H9 (cell line): ENCODE data around the gene HOXD10. TPM values are rescaled to one million over a fixed set of nuclear protein-coding genes. Genes with fewer than 3 reads are reported as not detected.
A peak's percentile ranks its signal among the peaks of the same experiment; 100 is the strongest.

ENCODE experiments used
- DNase-seq: peaks from one replicate; pipeline ENCODE4 v3.0.0-alpha.2; 2017
- H2AFZ ChIP-seq: one replicate; pipeline ENCODE4 v1.6.1; 2013; ENCODE audit warnings: mild to moderate bottlenecking, low read length, control low read depth, moderate library complexity
- H2AK5ac ChIP-seq: 2 replicates; pipeline ENCODE4 v1.6.1; 2013; ENCODE audit warnings: low read length, control low read depth, mixed read lengths; ENCODE audit not compliant: insufficient read length
- H2BK120ac ChIP-seq: one replicate; pipeline ENCODE4 v1.6.1; 2013; ENCODE audit warnings: low read depth, mild to moderate bottlenecking, low read length, control low read depth, inconsistent platforms; ENCODE audit not compliant: poor library complexity, severe bottlenecking
- H2BK12ac ChIP-seq: 2 replicates; pipeline ENCODE4 v1.6.1; 2013; ENCODE audit warnings: low read length, control low read depth, mixed read lengths, low read depth; ENCODE audit not compliant: insufficient read length
- H2BK15ac ChIP-seq: 2 replicates; pipeline ENCODE4 v1.6.1; 2013; ENCODE audit warnings: low read depth, low read length, control low read depth
- H2BK20ac ChIP-seq: one replicate; pipeline ENCODE4 v1.6.1; 2013; ENCODE audit warnings: low read depth, mild to moderate bottlenecking, low read length, control low read depth, inconsistent platforms; ENCODE audit not compliant: poor library complexity, severe bottlenecking
- H2BK5ac ChIP-seq: 2 replicates; pipeline ENCODE4 v1.6.1; 2013; ENCODE audit warnings: low read length, control low read depth, mixed read lengths; ENCODE audit not compliant: insufficient read length
- H3K14ac ChIP-seq: 2 replicates; pipeline ENCODE4 v1.6.1; 2013; ENCODE audit warnings: low read length, control low read depth; ENCODE audit not compliant: insufficient read depth
- H3K18ac ChIP-seq: 2 replicates; pipeline ENCODE4 v1.6.1; 2013; ENCODE audit warnings: low read depth, mild to moderate bottlenecking, mixed read lengths, low read length, control low read depth; ENCODE audit not compliant: insufficient read length
- H3K23ac ChIP-seq: 2 replicates; pipeline ENCODE4 v1.6.1; 2013; ENCODE audit warnings: low read length, control low read depth, mixed read lengths, low read depth; ENCODE audit not compliant: insufficient read length
- H3K23me2 ChIP-seq: 2 replicates; pipeline ENCODE4 v1.6.1; 2013; ENCODE audit warnings: low read depth, mild to moderate bottlenecking, mixed read lengths, low read length, control low read depth; ENCODE audit not compliant: insufficient read length, poor library complexity, severe bottlenecking
- H3K27ac ChIP-seq: 2 replicates; pipeline ENCODE4 v1.5.1; 2013; ENCODE audit warnings: low read length, control low read depth, mixed read lengths, low read depth; ENCODE audit not compliant: insufficient read length
- H3K27me3 ChIP-seq: 2 replicates; pipeline ENCODE4 v1.6.1; 2013; ENCODE audit warnings: low read length, control low read depth, inconsistent platforms; ENCODE audit not compliant: insufficient read depth
- H3K4ac ChIP-seq: 2 replicates; pipeline ENCODE4 v1.6.1; 2013; ENCODE audit warnings: low read depth, mild to moderate bottlenecking, control low read depth, inconsistent platforms, low read length, moderate library complexity
- H3K4me1 ChIP-seq: 2 replicates; pipeline ENCODE4 v1.6.1; 2013; ENCODE audit warnings: low read length, control low read depth, inconsistent platforms; ENCODE audit not compliant: insufficient read depth
- H3K4me2 ChIP-seq: 2 replicates; pipeline ENCODE4 v1.6.1; 2013; ENCODE audit warnings: low read length, control low read depth, mixed read lengths; ENCODE audit not compliant: insufficient read length, insufficient read depth
- H3K56ac ChIP-seq: 2 replicates; pipeline ENCODE4 v1.6.1; 2013; ENCODE audit warnings: low read depth, mild to moderate bottlenecking, mixed read lengths, low read length, control low read depth; ENCODE audit not compliant: insufficient read length
- H3K79me1 ChIP-seq: 2 replicates; pipeline ENCODE4 v1.6.1; 2013; ENCODE audit warnings: low read depth, mild to moderate bottlenecking, moderate library complexity, low read length, control low read depth, inconsistent platforms; ENCODE audit not compliant: insufficient read depth, poor library complexity, severe bottlenecking
- H3K79me2 ChIP-seq: 2 replicates; pipeline ENCODE4 v1.6.1; 2013; ENCODE audit warnings: low read length, control low read depth, inconsistent platforms; ENCODE audit not compliant: insufficient read depth
- H3K9ac ChIP-seq: 2 replicates; pipeline ENCODE4 v1.6.1; 2013; ENCODE audit warnings: low read length, control low read depth, mixed read lengths; ENCODE audit not compliant: insufficient read length; ENCODE audit errors: extremely low read depth
- H3K9me3 ChIP-seq: one replicate; pipeline ENCODE4 v1.6.1; 2013; ENCODE audit warnings: low read depth, low read length, inconsistent platforms; ENCODE audit not compliant: control insufficient read depth
- H3T11ph ChIP-seq: one replicate; pipeline ENCODE4 v1.6.1; 2013; ENCODE audit warnings: mild to moderate bottlenecking, low read length, control low read depth, inconsistent platforms
- H4K20me1 ChIP-seq: one replicate; pipeline ENCODE4 v1.6.1; 2013; ENCODE audit not compliant: control insufficient read depth, insufficient read length, insufficient read depth
- H4K5ac ChIP-seq: 2 replicates; pipeline ENCODE4 v1.6.1; 2013; ENCODE audit warnings: low read depth, mild to moderate bottlenecking, mixed read lengths, low read length, control low read depth; ENCODE audit not compliant: insufficient read length
- H4K8ac ChIP-seq: replicated peaks from 2 replicates; pipeline ENCODE4 v1.6.1; 2013; ENCODE audit warnings: low read length, control low read depth, mixed read lengths, low read depth; ENCODE audit not compliant: insufficient read length
- H4K91ac ChIP-seq: 2 replicates; pipeline ENCODE4 v1.6.1; 2013; ENCODE audit warnings: low read depth, mild to moderate bottlenecking, moderate library complexity, mixed read lengths, low read length, control low read depth; ENCODE audit not compliant: insufficient read length
- H3K27ac Mint-ChIP-seq, 3 experiments: 2 replicates in 2 of 3; 3 replicates in 1 of 3; pipeline ENCODE4 v1.8.0; 2020 to 2021; ENCODE audit warnings: mixed read lengths in 3 of 3, mild to moderate bottlenecking in 1 of 3, moderate library complexity in 1 of 3
- H3K27me3 Mint-ChIP-seq: 2 replicates; pipeline ENCODE4 v1.8.0; 2021; ENCODE audit warnings: low read depth, mild to moderate bottlenecking, moderate library complexity, mixed read lengths
- H3K36me3 Mint-ChIP-seq, 3 experiments: 2 replicates in 2 of 3; 3 replicates in 1 of 3; pipeline ENCODE4 v1.8.0; 2020 to 2021; ENCODE audit warnings: low read depth in 3 of 3, mixed read lengths in 3 of 3; ENCODE audit not compliant: insufficient read depth in 1 of 3
- H3K4me1 Mint-ChIP-seq, 2 experiments: 2 replicates each; pipeline ENCODE4 v1.8.0; 2020; ENCODE audit warnings: mixed read lengths in 2 of 2
- H3K4me3 Mint-ChIP-seq, 2 experiments: 2 replicates in 1 of 2; 3 replicates in 1 of 2; pipeline ENCODE4 v1.8.0; 2020 to 2021; ENCODE audit warnings: mild to moderate bottlenecking in 2 of 2, mixed read lengths in 2 of 2, moderate library complexity in 1 of 2
- H3K9me3 Mint-ChIP-seq, 2 experiments: 2 replicates in 1 of 2; 3 replicates in 1 of 2; pipeline ENCODE4 v1.8.0; 2020; ENCODE audit warnings: mild to moderate bottlenecking in 2 of 2, mixed read lengths in 2 of 2, moderate library complexity in 1 of 2
- WGBS: extraction: QIAGEN DNeasy Blood & Tissue Kit; methylation state at CpG from one replicate; pipeline ENCODE4 v1.1.7; 2013; ENCODE audit warnings: missing lambda C conversion rate, low lambda C conversion rate, mixed read lengths; ENCODE audit not compliant: insufficient read length; ENCODE audit errors: extremely low coverage; 5-methylcytosine and 5-hydroxymethylcytosine counted together
- total RNA-seq: library from RNA; stranded (reverse); gene quantifications from 2 replicates; pipeline ENCODE4 v1.2.1, GENCODE V29; 2021
- TF ChIP-seq, protein P1 (sequence below): fragments of 200-600 bp; sonication (generic); conservative IDR thresholded peaks from 3 replicates; pipeline ENCODE4 v1.8.0; 2021; ENCODE audit warnings: antibody characterized with exemption, mild to moderate bottlenecking

The HOXD10 gene
- total RNA-seq, 1 experiment from 2014 or later, result not detected

DNA sequence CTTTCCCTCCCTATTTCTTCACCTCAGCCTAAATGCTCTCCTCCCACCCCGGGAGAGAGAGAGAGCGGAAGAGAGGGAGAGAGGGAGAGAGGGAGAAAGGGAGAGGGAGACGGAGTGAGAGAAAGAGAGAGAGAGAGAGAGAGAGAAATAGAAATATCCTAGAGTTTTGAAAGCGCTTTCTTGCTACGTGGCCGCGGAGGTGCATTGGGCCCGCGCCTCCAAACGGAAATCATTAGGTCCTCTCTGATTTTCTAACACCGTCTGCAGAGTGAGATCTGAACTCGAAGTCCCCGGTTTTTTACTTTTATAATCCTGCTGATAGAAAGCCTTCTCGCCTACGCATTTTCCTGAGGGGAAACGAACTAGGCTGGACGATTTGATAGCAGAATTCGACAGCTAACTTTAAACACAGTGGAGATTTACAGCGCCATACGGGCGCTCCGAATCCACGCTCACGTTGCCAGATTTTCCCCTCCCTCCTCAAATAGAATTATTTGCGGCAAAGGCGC, 31.9 kb upstream of the HOXD10 start:
- no CpG with 5 or more reads among the region's 26 CpGs for WGBS
- Histone ChIP-seq H2BK15ac (no peak overlapping the region), H4K8ac (no peak overlapping the region), H2BK12ac (no peak overlapping the region), H3K9me3 (no peaks in the 10 kb centered on the region), H3K27ac (no peak overlapping the region), H3K23me2 (no peaks in the 10 kb centered on the region), H3K56ac (no peak overlapping the region), H2AFZ (no peak overlapping the region), H3K9ac (no peak overlapping the region), H3K79me2 (no peaks in the 10 kb centered on the region), H3K23ac (no peak overlapping the region), H3T11ph (no peak overlapping the region), H4K91ac (no peak overlapping the region), H2BK120ac (no peak overlapping the region), H3K18ac (no peak overlapping the region), H3K4me2 (no peak overlapping the region), H4K20me1 (no peaks in the 10 kb centered on the region), H2AK5ac (no peak overlapping the region), H3K4ac (no peak overlapping the region), H3K14ac (no peak overlapping the region), H3K4me1 (no peaks in the 10 kb centered on the region), H2BK5ac (no peak overlapping the region), H3K79me1 (no peaks in the 10 kb centered on the region), H2BK20ac (no peak overlapping the region), H4K5ac (no peak overlapping the region), H3K27me3 (peaks cover 95% of the 10 kb centered on the region)
- Mint-ChIP-seq H3K9me3 (peaks cover 5 to 13% of the 10 kb centered on the region in 2 experiments), H3K27ac (no peak overlapping the region), H3K4me3 (peak overlapping the region in 1 of 2 experiments; percentile 64; a peak in 3 of 5 replicates), H3K4me1 (peaks cover 14 to 39% of the 10 kb centered on the region in 2 experiments), H3K36me3 (no peaks in the 10 kb centered on the region), H3K27me3 (peaks cover 97% of the 10 kb centered on the region)
- peak; percentile 28 for DNase-seq
- TF ChIP-seq, protein P1, sequence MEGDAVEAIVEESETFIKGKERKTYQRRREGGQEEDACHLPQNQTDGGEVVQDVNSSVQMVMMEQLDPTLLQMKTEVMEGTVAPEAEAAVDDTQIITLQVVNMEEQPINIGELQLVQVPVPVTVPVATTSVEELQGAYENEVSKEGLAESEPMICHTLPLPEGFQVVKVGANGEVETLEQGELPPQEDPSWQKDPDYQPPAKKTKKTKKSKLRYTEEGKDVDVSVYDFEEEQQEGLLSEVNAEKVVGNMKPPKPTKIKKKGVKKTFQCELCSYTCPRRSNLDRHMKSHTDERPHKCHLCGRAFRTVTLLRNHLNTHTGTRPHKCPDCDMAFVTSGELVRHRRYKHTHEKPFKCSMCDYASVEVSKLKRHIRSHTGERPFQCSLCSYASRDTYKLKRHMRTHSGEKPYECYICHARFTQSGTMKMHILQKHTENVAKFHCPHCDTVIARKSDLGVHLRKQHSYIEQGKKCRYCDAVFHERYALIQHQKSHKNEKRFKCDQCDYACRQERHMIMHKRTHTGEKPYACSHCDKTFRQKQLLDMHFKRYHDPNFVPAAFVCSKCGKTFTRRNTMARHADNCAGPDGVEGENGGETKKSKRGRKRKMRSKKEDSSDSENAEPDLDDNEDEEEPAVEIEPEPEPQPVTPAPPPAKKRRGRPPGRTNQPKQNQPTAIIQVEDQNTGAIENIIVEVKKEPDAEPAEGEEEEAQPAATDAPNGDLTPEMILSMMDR, result no peak
